Astrocyte (in vitro differentiated cells and primary cell): Measurements from ENCODE around the gene LLPH.

Experiments used
- CTCF ChIP-seq: IDR thresholded peaks from 2 replicates; pipeline ENCODE4 v1.5.1; 2011; ENCODE audit warnings: low read depth, mild to moderate bottlenecking, inconsistent platforms, low read length, moderate library complexity; ENCODE audit not compliant: insufficient read depth
- EZH2 ChIP-seq: IDR thresholded peaks from 2 replicates; pipeline ENCODE4 v1.6.1; 2012; ENCODE audit warnings: mild to moderate bottlenecking, low read length, inconsistent platforms; ENCODE audit not compliant: insufficient read depth

- no peak for TF ChIP-seq CTCF
- no peak for TF ChIP-seq EZH2
Measured at GRCh38 chr12:66140731-66141130, 10.2 kb upstream of the LLPH start.
